ENCODE data around the gene CEP112.

- TF ChIP-seq, protein P1, sequence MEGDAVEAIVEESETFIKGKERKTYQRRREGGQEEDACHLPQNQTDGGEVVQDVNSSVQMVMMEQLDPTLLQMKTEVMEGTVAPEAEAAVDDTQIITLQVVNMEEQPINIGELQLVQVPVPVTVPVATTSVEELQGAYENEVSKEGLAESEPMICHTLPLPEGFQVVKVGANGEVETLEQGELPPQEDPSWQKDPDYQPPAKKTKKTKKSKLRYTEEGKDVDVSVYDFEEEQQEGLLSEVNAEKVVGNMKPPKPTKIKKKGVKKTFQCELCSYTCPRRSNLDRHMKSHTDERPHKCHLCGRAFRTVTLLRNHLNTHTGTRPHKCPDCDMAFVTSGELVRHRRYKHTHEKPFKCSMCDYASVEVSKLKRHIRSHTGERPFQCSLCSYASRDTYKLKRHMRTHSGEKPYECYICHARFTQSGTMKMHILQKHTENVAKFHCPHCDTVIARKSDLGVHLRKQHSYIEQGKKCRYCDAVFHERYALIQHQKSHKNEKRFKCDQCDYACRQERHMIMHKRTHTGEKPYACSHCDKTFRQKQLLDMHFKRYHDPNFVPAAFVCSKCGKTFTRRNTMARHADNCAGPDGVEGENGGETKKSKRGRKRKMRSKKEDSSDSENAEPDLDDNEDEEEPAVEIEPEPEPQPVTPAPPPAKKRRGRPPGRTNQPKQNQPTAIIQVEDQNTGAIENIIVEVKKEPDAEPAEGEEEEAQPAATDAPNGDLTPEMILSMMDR (IDR thresholded peaks at IDR 0.05): peak; percentile 87
- TF ChIP-seq ZFX (IDR thresholded peaks at IDR 0.05; ENCODE audit: borderline replicate concordance): no peak
Observed at GRCh38 chr17:66200685-66201092, 8.8 kb upstream of the CEP112 start.
